ENCODE data around the gene GINS1. TPM values are rescaled to one million over a fixed set of nuclear protein-coding genes. Genes with fewer than 3 reads are reported as not detected.

Gene GINS1
- total and polyA plus RNA-seq, 2 donors (not counting 1 experiment from before 2014, with no cell fraction given): 0.61 to 2.0 TPM

GRCh38 chr20:25418776-25419175, 11.3 kb downstream of the GINS1 start:
- H3K36me3 ChIP-seq (replicated peaks in 1 of 2; ENCODE audit: control extremely low read depth in 1 of 2, control insufficient read depth in 1 of 2, extremely low read depth in 1 of 2, insufficient read depth in 2 of 2, low read length in 1 of 2): no peaks in the 10 kb centered on the region
- Mint-ChIP-seq H3K9me3 (ENCODE audit: insufficient read depth) (no peaks in the 10 kb centered on the region), H3K4me1 (no peaks in the 10 kb centered on the region), H3K4me3 (no peak overlapping the region), H3K27me3 (no peaks in the 10 kb centered on the region), H3K27ac (no peak overlapping the region)
- TF ChIP-seq CTCF (IDR thresholded peaks at IDR 0.05) (no peak), EZH2 (IDR thresholded peaks at IDR 0.05; ENCODE audit: borderline replicate concordance, insufficient read depth, low read depth, low read length, poor library complexity, severe bottlenecking) (no peak)
- DNase-seq (no peak), ATAC-seq (ENCODE audit: low read depth) (no peak)
- no peaks in the 10 kb centered on the region for H3K4me1 ChIP-seq (ENCODE audit: control insufficient read depth in 2 of 2, insufficient read depth in 2 of 2, low read length in 2 of 2)
- POLR2A ChIA-PET: no interaction called here
- CTCF ChIA-PET: no interaction called here
- no peak overlapping the region for H3K27ac ChIP-seq (ENCODE audit: low read length in 2 of 2)
- H3K9me3 ChIP-seq (ENCODE audit: control extremely low read depth in 1 of 3, control insufficient read depth in 2 of 3, insufficient read depth in 1 of 3, low read length in 2 of 3): no peaks in the 10 kb centered on the region
- H3K4me3 ChIP-seq (ENCODE audit: control extremely low read depth in 1 of 5, extremely low read depth in 1 of 5, insufficient read depth in 1 of 5, low read depth in 2 of 5, low read length in 4 of 5): no peak overlapping the region
- WGBS (ENCODE audit: insufficient coverage): 80% methylated on average over 1 of the region's 1 CpG
- intact Hi-C loops (cut with micrococcal nuclease): no loop called here
- no peaks in the 10 kb centered on the region for H3K79me2 ChIP-seq (ENCODE audit: control insufficient read depth, insufficient read depth, low read length)
- no peak overlapping the region for H3K9ac ChIP-seq (ENCODE audit: low read length)
- no peak overlapping the region for H2AFZ ChIP-seq (ENCODE audit: insufficient read depth, low read depth, low read length, poor library complexity, severe bottlenecking)
- H4K20me1 ChIP-seq (ENCODE audit: control insufficient read depth, insufficient read depth, low read length, poor library complexity, severe bottlenecking): no peaks in the 10 kb centered on the region
- no peaks in the 10 kb centered on the region for H3K27me3 ChIP-seq (replicated peaks in 1 of 4; ENCODE audit: control extremely low read depth in 1 of 4, control insufficient read depth in 3 of 4, insufficient read depth in 4 of 4, low read length in 3 of 4)
- H3K4me2 ChIP-seq (replicated peaks; ENCODE audit: low read depth, low read length, poor library complexity, severe bottlenecking): no peak overlapping the region

DNA sequence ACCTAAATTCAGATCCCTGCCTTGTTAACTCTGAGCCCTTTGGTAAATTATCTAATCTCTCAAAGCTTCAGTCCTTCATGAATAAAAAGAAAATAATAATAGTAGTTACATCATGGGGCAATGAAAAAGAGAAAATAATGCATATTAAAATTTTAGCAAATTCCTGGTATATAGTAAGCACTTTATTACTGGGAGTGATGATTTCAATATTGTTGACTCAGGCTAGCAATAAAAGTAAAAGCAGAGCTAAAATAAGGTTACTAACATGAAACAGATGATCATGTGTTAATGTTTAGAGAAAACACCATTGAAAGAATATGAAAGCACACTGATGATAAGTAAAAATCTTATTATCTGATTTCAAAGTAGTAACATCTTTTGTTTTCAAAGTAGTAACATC, 13.6 kb downstream of the GINS1 start:
- DNase-seq (no peak), ATAC-seq (ENCODE audit: low read depth) (no peak)
- no peaks in the 10 kb centered on the region for H3K4me1 ChIP-seq (ENCODE audit: control insufficient read depth in 2 of 2, insufficient read depth in 2 of 2, low read length in 2 of 2)
- H3K4me2 ChIP-seq (replicated peaks; ENCODE audit: low read depth, low read length, poor library complexity, severe bottlenecking): no peak overlapping the region
- Mint-ChIP-seq H3K9me3 (ENCODE audit: insufficient read depth) (no peaks in the 10 kb centered on the region), H3K4me3 (no peak overlapping the region), H3K27me3 (no peaks in the 10 kb centered on the region), H3K4me1 (no peaks in the 10 kb centered on the region), H3K27ac (no peak overlapping the region)
- no peak overlapping the region for H3K4me3 ChIP-seq (ENCODE audit: control extremely low read depth in 1 of 5, extremely low read depth in 1 of 5, insufficient read depth in 1 of 5, low read depth in 2 of 5, low read length in 4 of 5)
- CTCF ChIA-PET: no interaction called here
- H3K9me3 ChIP-seq (ENCODE audit: control extremely low read depth in 1 of 3, control insufficient read depth in 2 of 3, insufficient read depth in 1 of 3, low read length in 2 of 3): no peaks in the 10 kb centered on the region
- H3K79me2 ChIP-seq (ENCODE audit: control insufficient read depth, insufficient read depth, low read length): no peaks in the 10 kb centered on the region
- no peaks in the 10 kb centered on the region for H4K20me1 ChIP-seq (ENCODE audit: control insufficient read depth, insufficient read depth, low read length, poor library complexity, severe bottlenecking)
- no peaks in the 10 kb centered on the region for H3K36me3 ChIP-seq (replicated peaks in 1 of 2; ENCODE audit: control extremely low read depth in 1 of 2, control insufficient read depth in 1 of 2, extremely low read depth in 1 of 2, insufficient read depth in 2 of 2, low read length in 1 of 2)
- no peak overlapping the region for H2AFZ ChIP-seq (ENCODE audit: insufficient read depth, low read depth, low read length, poor library complexity, severe bottlenecking)
- TF ChIP-seq CTCF (IDR thresholded peaks at IDR 0.05): no peak
- no peak for TF ChIP-seq EZH2 (IDR thresholded peaks at IDR 0.05; ENCODE audit: borderline replicate concordance, insufficient read depth, low read depth, low read length, poor library complexity, severe bottlenecking)
- no peak overlapping the region for H3K9ac ChIP-seq (ENCODE audit: low read length)
- no peak overlapping the region for H3K27ac ChIP-seq (ENCODE audit: low read length in 2 of 2)
- POLR2A ChIA-PET: no interaction called here
- no peaks in the 10 kb centered on the region for H3K27me3 ChIP-seq (replicated peaks in 1 of 4; ENCODE audit: control extremely low read depth in 1 of 4, control insufficient read depth in 3 of 4, insufficient read depth in 4 of 4, low read length in 3 of 4)
- intact Hi-C loops (cut with micrococcal nuclease): no loop called here

Measured in B cell (primary cell).